Measurements from ENCODE around the gene PLCD3. TPM values are rescaled to one million over a fixed set of nuclear protein-coding genes. Genes with fewer than 3 reads are reported as not detected.

The PLCD3 gene
- total and polyA plus RNA-seq, 9 of the 15 experiments (the other 6 are each of a cell fraction or from before 2014, with no cell fraction given): 0.20 to 22.6 (median 7.5) TPM

GRCh38 chr17:45161288-45162024 lies 29.1 kb upstream of the PLCD3 start, which contains the start of gene HEXIM2 (continued):
- TF ChIP-seq ZNF311 (CRISPR knock-in tag; IDR thresholded peaks at IDR 0.05) (peak; percentile 61; the same call in 1 of the 2 replicates), JUNB (CRISPR knock-in tag; conservative IDR thresholded peaks at IDR 0.05) (no peak), RNF2 (IDR thresholded peaks at IDR 0.05) (no peak; the same call in 1 of the 2 replicates), NELFE (IDR thresholded peaks at IDR 0.05; ENCODE audit: insufficient read depth, insufficient read length) (no peak), ZSCAN29 (IDR thresholded peaks at IDR 0.05) (no peak), SP2 (IDR thresholded peaks at IDR 0.05; ENCODE audit: extremely low read depth, low read depth, low read length, poor library complexity, severe bottlenecking) (peak; percentile 67), UBTF (IDR thresholded peaks at IDR 0.05; ENCODE audit: borderline replicate concordance in 1 of 2, low read depth in 2 of 2, low read length in 2 of 2) (peak; percentile 36 to 61; a peak in 2 of 4 replicates), ZNF134 (CRISPR knock-in tag; conservative IDR thresholded peaks at IDR 0.05) (no peak), RAD21 (CRISPR knock-in tag; conservative IDR thresholded peaks at IDR 0.05 in 1 of 2, IDR thresholded peaks at IDR 0.05 in 1 of 2) (0 out of 4 replicates have a peak, but pooled peaks of 1 of the 2 experiments have one; percentile 4), ETV5 (CRISPR knock-in tag; IDR thresholded peaks at IDR 0.05; ENCODE audit: low read depth) (no peak), FOXM1 (IDR thresholded peaks at IDR 0.05; ENCODE audit: low read depth) (no peak), FOXM1 (CRISPR knock-in tag; IDR thresholded peaks at IDR 0.05; ENCODE audit: low read depth) (no peak), ATF6 (CRISPR knock-in tag; IDR thresholded peaks at IDR 0.05) (no peak), NCOR1 (IDR thresholded peaks at IDR 0.05) (no peak), ZNF217 (CRISPR knock-in tag; IDR thresholded peaks at IDR 0.05) (no peak), ZNF445 (CRISPR knock-in tag; IDR thresholded peaks at IDR 0.05; ENCODE audit: low read depth) (no peak), ZNF778 (CRISPR knock-in tag; IDR thresholded peaks at IDR 0.05) (no peak), TCF7L2 (IDR thresholded peaks at IDR 0.05; ENCODE audit: low read depth, low read length) (no peak), USF2 (CRISPR knock-in tag; IDR thresholded peaks at IDR 0.05) (peak; percentile 32; the same call in 1 of the 2 replicates), ZFP91 (CRISPR knock-in tag; IDR thresholded peaks at IDR 0.05) (no peak), ZNF707 (CRISPR knock-in tag; conservative IDR thresholded peaks at IDR 0.05) (0 out of 2 replicates have a peak, but pooled peaks have one; percentile 9), ZNF23 (CRISPR knock-in tag; IDR thresholded peaks at IDR 0.05) (no peak)

Data from K562 (cell line).